HG03039 (cell line): ENCODE measurements around the gene CDH12.
"Not testable (repeated sequence)": the region's sequence is repeated elsewhere in the genome, so short reads cannot be mapped to it uniquely, and the experiment has no call there.

ENCODE experiments used
- ATAC-seq: cut with Tn5 transposase; IDR thresholded peaks from one replicate; pipeline ENCODE4 v1.9.1; 2021; ENCODE audit warnings: mild to moderate bottlenecking, moderate library complexity; ENCODE audit not compliant: unreplicated experiment

The CDH12 gene

DNA sequence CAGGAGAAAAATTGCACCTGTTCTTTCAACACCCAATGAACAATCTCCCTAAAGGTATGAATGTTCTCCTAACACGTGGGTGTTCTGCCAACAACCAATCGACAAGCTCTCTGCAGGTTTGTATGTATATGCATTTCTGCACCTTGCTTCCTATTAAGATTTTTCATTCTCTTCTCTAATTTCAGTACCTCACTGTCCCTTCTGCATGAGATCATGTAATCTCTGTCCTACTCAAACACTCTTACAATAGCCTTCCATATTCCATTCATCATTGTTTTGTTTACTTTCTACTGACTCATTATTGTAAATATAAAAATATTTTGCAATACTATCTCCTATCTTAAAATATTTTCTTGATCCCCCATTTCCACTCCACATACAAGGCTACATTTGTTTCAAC is 382.0 kb downstream of the CDH12 start:
- ATAC-seq, result no peak

DNA sequence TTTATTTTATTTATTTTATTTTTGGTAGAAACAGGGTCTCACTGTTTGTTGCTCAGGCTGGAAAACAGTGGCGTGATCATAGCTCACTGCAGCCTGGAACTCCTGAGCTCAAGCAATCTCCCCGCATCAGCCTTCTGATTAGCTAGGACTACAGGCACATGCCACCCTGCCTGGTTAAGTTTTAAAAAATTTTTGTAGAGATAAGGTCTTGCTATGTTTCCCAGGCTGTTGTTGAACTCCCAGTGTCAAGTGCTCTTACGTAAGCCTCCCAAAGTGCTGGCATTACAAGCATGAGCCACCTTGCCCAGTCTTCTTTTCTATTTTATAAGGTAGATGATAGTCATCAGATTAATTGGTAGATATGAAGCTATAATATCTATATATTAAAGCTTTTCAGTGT is 382.7 kb downstream of the CDH12 start:
- ATAC-seq, result no peak

GRCh38 chr5:22465616-22466015 is 387.5 kb downstream of the CDH12 start:
- ATAC-seq, result no peak

DNA sequence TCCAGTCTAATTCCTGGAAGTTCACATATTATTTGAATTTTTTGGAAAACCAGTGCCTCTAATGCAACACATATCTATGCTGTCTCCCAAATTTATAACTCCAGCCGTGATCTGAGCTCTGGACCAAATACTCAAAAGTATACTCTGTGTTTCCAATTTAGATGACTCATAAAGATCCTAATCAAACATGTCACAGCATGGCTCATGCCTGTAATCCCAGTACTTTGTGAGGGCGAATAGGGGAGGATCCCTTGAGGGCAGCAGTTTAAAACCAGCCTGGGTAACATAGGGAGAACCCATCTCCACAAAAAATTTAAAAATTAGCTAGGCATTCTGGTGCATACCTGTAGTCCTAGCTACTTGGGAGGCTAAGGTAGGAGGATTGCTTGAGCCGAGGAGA is 388.0 kb downstream of the CDH12 start:
- ATAC-seq, result no peak

- ATAC-seq, result no peak
Measured at GRCh38 chr5:22460189-22460588, 393.0 kb downstream of the CDH12 start.

DNA sequence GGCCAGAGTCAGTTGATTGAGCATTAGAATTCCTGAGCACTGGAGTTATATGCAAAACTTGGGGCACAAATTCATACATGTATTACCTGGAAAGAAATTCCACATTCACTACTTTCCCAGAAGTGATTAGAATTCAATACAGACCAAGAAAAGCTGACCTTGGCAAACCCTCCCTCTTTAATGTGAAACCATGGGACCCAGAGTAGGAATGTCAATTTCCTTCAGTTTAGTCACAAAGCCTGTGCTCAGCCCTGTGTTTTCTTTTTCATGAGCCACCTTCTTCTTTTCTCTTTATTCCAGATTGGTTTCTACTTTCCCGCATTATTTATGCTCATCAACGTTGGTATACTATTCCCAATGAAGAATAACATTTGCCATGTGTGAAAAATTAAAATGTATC is 420.2 kb downstream of the CDH12 start:
- no peak for ATAC-seq

DNA sequence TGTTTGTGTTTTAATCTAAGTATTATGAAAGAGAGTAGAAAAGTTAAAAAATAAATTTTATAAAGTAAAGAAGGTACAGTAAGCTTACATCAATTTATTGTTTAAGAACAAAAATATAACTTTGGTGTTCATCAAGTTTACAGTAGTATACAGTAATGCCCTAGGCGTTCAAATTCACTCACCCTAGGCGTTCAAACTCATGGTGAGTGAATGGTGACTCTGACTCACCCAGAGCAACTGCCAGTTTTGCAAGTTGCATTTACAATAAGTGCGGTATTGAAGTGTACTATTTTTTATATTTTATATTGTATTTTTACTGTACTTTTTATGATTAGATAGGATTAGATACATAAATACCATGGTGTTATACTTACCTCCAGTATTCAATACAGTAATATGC is 421.3 kb downstream of the CDH12 start:
- ATAC-seq, result no peak

GRCh38 chr5:22431406-22431805 is 421.7 kb downstream of the CDH12 start:
- no peak for ATAC-seq

GRCh38 chr5:22411554-22412349 is 441.4 kb downstream of the CDH12 start:
- ATAC-seq, result no peak

DNA sequence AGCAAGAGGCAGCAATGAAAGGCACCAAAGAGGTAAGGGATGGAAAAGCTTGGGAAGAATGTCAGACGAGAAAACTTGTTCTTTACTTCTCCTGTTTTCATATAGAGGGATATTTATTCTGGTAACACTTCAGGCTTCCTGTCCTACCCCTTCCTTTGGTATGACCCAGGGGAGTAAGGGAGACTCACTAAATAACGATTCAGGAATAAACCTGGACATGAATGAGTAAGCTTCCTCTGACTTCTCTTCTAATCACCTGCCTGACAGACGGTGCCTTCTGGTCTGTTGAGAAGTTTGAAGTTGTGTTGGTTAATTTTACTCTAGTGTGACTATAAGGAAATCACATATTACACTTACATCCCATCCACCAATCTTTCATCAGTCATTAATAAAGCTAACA is 461.2 kb downstream of the CDH12 start:
- ATAC-seq, result no peak

DNA sequence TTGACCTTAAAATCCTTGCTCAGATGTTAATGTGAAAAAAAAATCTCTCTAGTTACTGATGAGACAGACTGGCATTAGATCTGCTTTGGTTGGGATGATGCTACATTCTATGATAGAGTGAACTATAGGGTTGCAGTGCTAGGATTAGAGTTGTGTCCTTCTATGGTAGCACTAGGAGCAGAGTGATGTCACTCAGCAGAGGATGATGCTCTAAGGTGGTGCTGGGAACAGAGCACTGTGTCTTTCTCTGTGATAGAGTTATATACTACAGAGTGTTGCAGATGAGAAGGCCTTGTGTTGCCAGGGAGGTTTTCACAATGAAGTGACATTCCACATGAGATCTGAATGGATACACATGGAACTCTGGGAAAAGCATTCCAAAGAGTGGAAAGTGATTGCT is 462.3 kb downstream of the CDH12 start:
- no peak for ATAC-seq

GRCh38 chr5:22372826-22373660 is 480.1 kb downstream of the CDH12 start:
- no peak for ATAC-seq

DNA sequence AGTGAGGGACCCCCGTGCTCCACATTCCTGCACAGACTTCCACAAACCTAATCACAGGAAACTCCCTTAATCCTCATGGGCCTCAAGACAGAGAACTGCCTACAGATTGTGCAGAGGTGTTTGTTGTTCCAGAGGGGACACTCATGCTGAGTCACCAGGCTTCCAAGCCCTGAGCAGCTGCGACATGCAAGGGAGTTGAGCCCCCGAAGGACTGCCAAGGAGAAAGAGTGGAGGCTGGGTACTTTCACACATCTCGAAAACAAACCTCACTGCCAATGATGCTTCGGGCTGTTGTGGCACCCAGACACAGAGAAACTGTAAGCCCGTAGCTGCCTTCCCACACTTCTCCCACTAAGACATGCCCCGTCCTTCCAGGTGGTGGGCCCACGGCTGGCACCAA is 480.8 kb downstream of the CDH12 start:
- ATAC-seq, result no peak

- no peak for ATAC-seq
Measured at GRCh38 chr5:22354956-22355355, 498.2 kb downstream of the CDH12 start.

GRCh38 chr5:22352493-22352892 is 500.7 kb downstream of the CDH12 start:
- no peak for ATAC-seq

- no peak for ATAC-seq
Measured at GRCh38 chr5:22351178-22351577, 502.0 kb downstream of the CDH12 start.

- no peak for ATAC-seq
Measured at GRCh38 chr5:22348027-22348426, 505.1 kb downstream of the CDH12 start.

DNA sequence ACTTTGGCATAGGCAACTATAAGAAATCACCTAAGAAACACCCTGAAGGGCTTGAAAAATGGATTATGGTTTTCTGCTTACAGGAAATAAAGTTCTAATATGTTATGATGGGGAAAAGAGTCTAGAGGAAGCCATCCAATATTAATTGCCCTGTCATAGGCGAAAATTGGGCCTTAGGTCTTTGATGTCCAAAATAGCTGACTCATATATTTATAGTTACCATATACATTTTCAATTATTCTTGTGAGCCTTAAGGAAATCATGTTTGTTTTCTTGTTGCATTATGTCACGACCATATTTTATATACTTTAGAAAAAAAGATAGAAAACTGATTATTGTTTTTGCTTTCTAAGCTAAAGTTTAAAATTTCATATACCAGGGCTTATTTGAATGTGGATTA is 509.1 kb downstream of the CDH12 start:
- ATAC-seq, result no peak

DNA sequence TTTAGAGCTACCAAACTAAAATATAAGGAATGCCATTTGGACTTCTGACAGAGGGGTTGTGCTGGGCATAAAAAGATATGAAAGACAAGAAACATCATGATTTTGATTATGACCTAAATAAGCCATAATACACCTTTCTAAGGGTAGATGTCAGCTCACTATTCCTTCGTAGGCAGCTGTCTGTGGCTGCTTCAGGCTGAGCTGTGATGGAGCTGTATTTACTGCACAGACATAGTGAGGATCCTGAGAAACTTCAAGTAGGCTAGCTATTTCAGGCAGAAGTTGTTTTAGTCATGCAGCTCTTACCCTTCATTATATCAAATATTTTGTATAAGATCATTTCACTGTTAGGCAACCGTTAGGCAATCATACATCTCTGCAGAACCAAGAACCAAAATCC is 511.7 kb downstream of the CDH12 start:
- no peak for ATAC-seq

GRCh38 chr5:22332949-22333348 is 520.2 kb downstream of the CDH12 start:
- ATAC-seq, result not testable (repeated sequence)

DNA sequence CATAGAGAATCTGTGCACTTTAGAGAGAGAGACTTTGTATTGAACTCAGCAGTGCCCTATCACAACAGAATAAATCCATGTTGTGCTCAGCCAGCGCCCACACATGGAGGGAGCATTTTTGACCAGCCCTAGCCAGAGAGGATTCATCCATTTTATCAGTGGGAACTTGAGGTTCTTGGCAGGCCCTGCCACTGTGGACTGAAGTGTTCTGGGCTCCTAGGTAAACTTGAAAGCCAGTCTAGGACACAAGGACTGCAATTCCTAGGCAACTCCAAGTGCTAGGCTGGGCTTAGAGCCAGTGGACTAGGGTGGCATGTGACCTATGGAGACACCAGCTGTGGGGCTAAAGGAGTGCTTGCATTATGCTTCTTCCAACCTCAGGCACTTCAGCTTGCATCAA is 523.5 kb downstream of the CDH12 start:
- ATAC-seq, result no peak

- no peak for ATAC-seq
Measured at GRCh38 chr5:22319798-22320197, 533.3 kb downstream of the CDH12 start.
